ENCODE data around the gene DOLK.
"Not testable (repeated sequence)": the region's sequence is repeated elsewhere in the genome, so short reads cannot be mapped to it uniquely, and the experiment has no call there.

DOLK gene

GRCh38 chr9:128947527-128948301, at the start of gene DOLK, which contains the start of gene NUP188:
Gene DOLK, minus strand, starts transcription at chr9:128947603. Its CDS starts 300 bp downstream, at chr9:128947303.
Gene NUP188, plus strand, starts transcription at chr9:128947699. Its CDS starts 21 bp downstream, at chr9:128947720.
- peak; percentile 96 for DNase-seq
- peaks cover 22 to 47% of the 10 kb centered on the region in 2 donors for H3K4me1 Mint-ChIP-seq

GRCh38 chr9:128995791-128996190, 48.4 kb upstream of the DOLK start:
- Mint-ChIP-seq H3K9me3 (no peaks in the 10 kb centered on the region), H3K36me3 (peaks cover 57 to 69% of the 10 kb centered on the region in 2 donors), H3K4me3 (no peak overlapping the region), H3K27me3 (no peaks in the 10 kb centered on the region), H3K27ac (no peak overlapping the region), H3K4me1 (no peaks in the 10 kb centered on the region)
- ATAC-seq (replicated peaks): no peak
- no peak for DNase-seq

More at GRCh38 chr9:128947527-128948301, at the start of gene DOLK, which contains the start of gene NUP188:
- peak; percentile 83 to 84 for ATAC-seq (replicated peaks)
- H3K27me3 Mint-ChIP-seq: no peaks in the 10 kb centered on the region
- H3K4me3 Mint-ChIP-seq: peak within 1 kb of the TSS; percentile 99 to 100
- no peaks in the 10 kb centered on the region for H3K9me3 Mint-ChIP-seq
- H3K36me3 Mint-ChIP-seq: peaks cover 18 to 39% of the 10 kb centered on the region in 2 donors
- peak within 1 kb of the TSS; percentile 98 for H3K27ac Mint-ChIP-seq

- Mint-ChIP-seq H3K4me3 (no peak overlapping the region), H3K27me3 (no peaks in the 10 kb centered on the region), H3K9me3 (no peaks in the 10 kb centered on the region), H3K27ac (no peak overlapping the region), H3K4me1 (no peaks in the 10 kb centered on the region), H3K36me3 (peaks cover 50 to 57% of the 10 kb centered on the region in 2 donors)
- no peak for DNase-seq
- ATAC-seq (replicated peaks): no peak
Measured at GRCh38 chr9:128992995-128993394, 45.6 kb upstream of the DOLK start.

- Mint-ChIP-seq H3K36me3 (peaks cover 40 to 56% of the 10 kb centered on the region in 2 donors), H3K27me3 (no peaks in the 10 kb centered on the region), H3K4me1 (no peaks in the 10 kb centered on the region), H3K9me3 (no peaks in the 10 kb centered on the region), H3K27ac (no peak overlapping the region), H3K4me3 (no peak overlapping the region)
- DNase-seq (no peak), ATAC-seq (replicated peaks) (no peak)
Measured at GRCh38 chr9:128987805-128988204, 40.4 kb upstream of the DOLK start.

- ATAC-seq (replicated peaks) (no peak), DNase-seq (no peak)
- H3K9me3 Mint-ChIP-seq: no peaks in the 10 kb centered on the region
- H3K27ac Mint-ChIP-seq: no peak overlapping the region
- H3K4me1 Mint-ChIP-seq: no peaks in the 10 kb centered on the region
- H3K36me3 Mint-ChIP-seq: peaks cover 33 to 57% of the 10 kb centered on the region in 2 donors
- no peaks in the 10 kb centered on the region for H3K27me3 Mint-ChIP-seq
- H3K4me3 Mint-ChIP-seq: no peak overlapping the region
Measured at GRCh38 chr9:128986671-128987070, 39.3 kb upstream of the DOLK start.

GRCh38 chr9:128983536-128983935, 36.1 kb upstream of the DOLK start:
- no peaks in the 10 kb centered on the region for H3K4me1 Mint-ChIP-seq
- ATAC-seq (replicated peaks): no peak
- H3K4me3 Mint-ChIP-seq: no peak overlapping the region
- H3K9me3 Mint-ChIP-seq: no peaks in the 10 kb centered on the region
- DNase-seq: no peak
- no peak overlapping the region for H3K27ac Mint-ChIP-seq
- H3K36me3 Mint-ChIP-seq: peaks cover 33 to 72% of the 10 kb centered on the region in 2 donors
- no peaks in the 10 kb centered on the region for H3K27me3 Mint-ChIP-seq

- ATAC-seq (replicated peaks): no peak
- no peaks in the 10 kb centered on the region for H3K27me3 Mint-ChIP-seq
- H3K9me3 Mint-ChIP-seq: no peaks in the 10 kb centered on the region
- no peak overlapping the region for H3K4me3 Mint-ChIP-seq
- H3K27ac Mint-ChIP-seq: no peak overlapping the region
- H3K4me1 Mint-ChIP-seq: no peaks in the 10 kb centered on the region
- DNase-seq: no peak
- H3K36me3 Mint-ChIP-seq: peaks cover 21 to 62% of the 10 kb centered on the region in 2 donors
Measured at GRCh38 chr9:128979111-128979510, 31.7 kb upstream of the DOLK start.

- H3K27ac Mint-ChIP-seq: no peak overlapping the region
Measured at GRCh38 chr9:128972956-128973355, 25.6 kb upstream of the DOLK start.

GRCh38 chr9:128969491-128969890, 22.1 kb upstream of the DOLK start:
- H3K36me3 Mint-ChIP-seq: peaks cover 46 to 50% of the 10 kb centered on the region in 2 donors
- no peaks in the 10 kb centered on the region for H3K27me3 Mint-ChIP-seq
- no peaks in the 10 kb centered on the region for H3K9me3 Mint-ChIP-seq
- ATAC-seq (replicated peaks) (no peak), DNase-seq (no peak)
- H3K27ac Mint-ChIP-seq: no peak overlapping the region
- no peak overlapping the region for H3K4me3 Mint-ChIP-seq
- H3K4me1 Mint-ChIP-seq: peaks cover 0 to 4% of the 10 kb centered on the region in 2 donors

More at GRCh38 chr9:128972956-128973355, 25.6 kb upstream of the DOLK start:
- no peak for ATAC-seq (replicated peaks)
- H3K9me3 Mint-ChIP-seq: no peaks in the 10 kb centered on the region
- peaks cover 38 to 59% of the 10 kb centered on the region in 2 donors for H3K36me3 Mint-ChIP-seq
- no peaks in the 10 kb centered on the region for H3K27me3 Mint-ChIP-seq
- DNase-seq: no peak
- no peak overlapping the region for H3K4me3 Mint-ChIP-seq
- H3K4me1 Mint-ChIP-seq: peaks cover 0 to 2% of the 10 kb centered on the region in 2 donors

GRCh38 chr9:128961403-128961802, 14.0 kb upstream of the DOLK start:
- not testable (repeated sequence) for H3K27me3 Mint-ChIP-seq

GRCh38 chr9:128947277-128947526, 201 bp downstream of the DOLK start:
- Mint-ChIP-seq H3K4me1 (peaks cover 22 to 42% of the 10 kb centered on the region in 2 donors), H3K4me3 (peak overlapping the region; percentile 99 to 100), H3K27me3 (no peaks in the 10 kb centered on the region), H3K27ac (peak overlapping the region; percentile 98), H3K36me3 (peaks cover 18 to 36% of the 10 kb centered on the region in 2 donors), H3K9me3 (no peaks in the 10 kb centered on the region)
- DNase-seq (no peak), ATAC-seq (replicated peaks) (no peak)

More at GRCh38 chr9:128961403-128961802, 14.0 kb upstream of the DOLK start:
- not testable (repeated sequence) for H3K9me3 Mint-ChIP-seq; DNase-seq; H3K27ac Mint-ChIP-seq; H3K4me3 Mint-ChIP-seq; ATAC-seq (replicated peaks); H3K4me1 Mint-ChIP-seq
- H3K36me3 Mint-ChIP-seq: peaks cover 20 to 34% of the 10 kb centered on the region in 2 donors

- Mint-ChIP-seq H3K36me3 (peaks cover 18 to 36% of the 10 kb centered on the region in 2 donors), H3K27ac (peak overlapping the region; percentile 98), H3K27me3 (no peaks in the 10 kb centered on the region), H3K4me1 (peaks cover 22 to 42% of the 10 kb centered on the region in 2 donors), H3K4me3 (peak overlapping the region; percentile 99 to 100), H3K9me3 (no peaks in the 10 kb centered on the region)
- DNase-seq (no peak), ATAC-seq (replicated peaks) (peak; percentile 24 to 30)
Measured at GRCh38 chr9:128946571-128947276, 679 bp downstream of the DOLK start.

- peaks cover 18 to 35% of the 10 kb centered on the region in 2 donors for H3K36me3 Mint-ChIP-seq
- DNase-seq (no peak), ATAC-seq (replicated peaks) (no peak)
- no peaks in the 10 kb centered on the region for H3K27me3 Mint-ChIP-seq
- H3K27ac Mint-ChIP-seq: peak overlapping the region; percentile 98
- peaks cover 22 to 41% of the 10 kb centered on the region in 2 donors for H3K4me1 Mint-ChIP-seq
- no peaks in the 10 kb centered on the region for H3K9me3 Mint-ChIP-seq
- peak overlapping the region; percentile 99 to 100 for H3K4me3 Mint-ChIP-seq
Measured at GRCh38 chr9:128945798-128946501, 1.5 kb downstream of the DOLK start.

- H3K27ac Mint-ChIP-seq; ATAC-seq (replicated peaks); H3K4me3 Mint-ChIP-seq; H3K9me3 Mint-ChIP-seq; DNase-seq; H3K27me3 Mint-ChIP-seq: not testable (repeated sequence)
- Mint-ChIP-seq H3K36me3 (peaks cover 16 to 30% of the 10 kb centered on the region in 2 donors), H3K4me1 (peaks cover 22 to 38% of the 10 kb centered on the region in 2 donors)
Measured at GRCh38 chr9:128944966-128945365, 2.4 kb downstream of the DOLK start.

Measured in stimulated activated naive B cell treated with anti-CD40 and anti-IgM and Interleukin-4, amounts not matched to agents 10 μg/mL and 1 μg/mL and 100 μg/mL, for 72 hours (primary cell).